Omental fat pad (tissue), 4 donors: ENCODE measurements around the gene CCDC174. TPM values are rescaled to one million over a fixed set of nuclear protein-coding genes. Genes with fewer than 3 reads are reported as not detected.
"Not testable (repeated sequence)": the region's sequence is repeated elsewhere in the genome, so short reads cannot be mapped to it uniquely, and the experiment has no call there.

Experiments used
- ATAC-seq: fragments of 150-250 bp; one replicate; pipeline ENCODE4 v1.9.1; 2016; ENCODE audit warnings: mild to moderate bottlenecking, moderate library complexity; ENCODE audit not compliant: low FRiP score
- DNase-seq: peaks from one replicate; pipeline ENCODE4 v3.0.0-alpha.2; 2019; ENCODE audit warnings: low spot score
- total RNA-seq, 4 donors: library from RNA; depleted of rRNA; stranded (reverse); fragments of >200 nt; gene quantifications; one replicate each; pipeline ENCODE4 v1.1.0, GENCODE V29; 2016
- TF ChIP-seq, protein P1 (sequence below), 3 donors: fragments of 450-650 bp; IDR thresholded peaks; one replicate each; pipeline ENCODE4 v1.5.1; 2016 to 2017; ENCODE audit warnings: antibody characterized with exemption in 3 of 3, mild to moderate bottlenecking in 3 of 3, moderate library complexity in 2 of 3

Gene CCDC174
- total RNA-seq, 4 donors from 2014 or later = 11.0 to 28.1 (median 16.2) TPM

DNA sequence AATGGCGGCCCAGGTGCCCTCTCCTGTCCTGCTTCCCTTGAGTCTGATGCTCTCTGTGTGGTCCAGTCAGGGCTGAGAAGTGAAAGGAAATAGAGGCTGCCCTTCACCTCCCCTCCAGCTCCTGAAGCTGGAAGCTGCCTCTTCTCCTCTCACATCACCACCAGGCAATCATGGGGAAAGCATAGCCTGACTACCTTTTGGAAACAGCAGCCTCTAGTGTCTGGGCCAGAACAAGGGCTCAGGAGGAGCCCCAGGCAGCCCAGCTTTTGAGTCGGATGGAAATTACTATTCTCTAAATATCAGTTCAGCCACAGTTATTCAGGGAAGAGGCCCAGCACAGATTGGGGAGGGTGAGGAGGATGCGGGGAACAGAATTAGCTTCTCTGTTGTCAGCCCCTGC is 43.3 kb upstream of the CCDC174 start:
- DNase-seq = no peak
- TF ChIP-seq, protein P1, sequence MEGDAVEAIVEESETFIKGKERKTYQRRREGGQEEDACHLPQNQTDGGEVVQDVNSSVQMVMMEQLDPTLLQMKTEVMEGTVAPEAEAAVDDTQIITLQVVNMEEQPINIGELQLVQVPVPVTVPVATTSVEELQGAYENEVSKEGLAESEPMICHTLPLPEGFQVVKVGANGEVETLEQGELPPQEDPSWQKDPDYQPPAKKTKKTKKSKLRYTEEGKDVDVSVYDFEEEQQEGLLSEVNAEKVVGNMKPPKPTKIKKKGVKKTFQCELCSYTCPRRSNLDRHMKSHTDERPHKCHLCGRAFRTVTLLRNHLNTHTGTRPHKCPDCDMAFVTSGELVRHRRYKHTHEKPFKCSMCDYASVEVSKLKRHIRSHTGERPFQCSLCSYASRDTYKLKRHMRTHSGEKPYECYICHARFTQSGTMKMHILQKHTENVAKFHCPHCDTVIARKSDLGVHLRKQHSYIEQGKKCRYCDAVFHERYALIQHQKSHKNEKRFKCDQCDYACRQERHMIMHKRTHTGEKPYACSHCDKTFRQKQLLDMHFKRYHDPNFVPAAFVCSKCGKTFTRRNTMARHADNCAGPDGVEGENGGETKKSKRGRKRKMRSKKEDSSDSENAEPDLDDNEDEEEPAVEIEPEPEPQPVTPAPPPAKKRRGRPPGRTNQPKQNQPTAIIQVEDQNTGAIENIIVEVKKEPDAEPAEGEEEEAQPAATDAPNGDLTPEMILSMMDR (IDR thresholded peaks at IDR 0.05) = no peak
- ATAC-seq = no peak

- not testable (repeated sequence) for ATAC-seq, DNase-seq
These were observed 42.5 kb upstream of the CCDC174 start for GRCh38 chr3:14609058-14609457.

- DNase-seq = no peak
- ATAC-seq = no peak
- TF ChIP-seq, protein P1 (IDR thresholded peaks at IDR 0.05) = no peak
These were observed 42.1 kb upstream of the CCDC174 start for GRCh38 chr3:14609506-14609905.

DNA sequence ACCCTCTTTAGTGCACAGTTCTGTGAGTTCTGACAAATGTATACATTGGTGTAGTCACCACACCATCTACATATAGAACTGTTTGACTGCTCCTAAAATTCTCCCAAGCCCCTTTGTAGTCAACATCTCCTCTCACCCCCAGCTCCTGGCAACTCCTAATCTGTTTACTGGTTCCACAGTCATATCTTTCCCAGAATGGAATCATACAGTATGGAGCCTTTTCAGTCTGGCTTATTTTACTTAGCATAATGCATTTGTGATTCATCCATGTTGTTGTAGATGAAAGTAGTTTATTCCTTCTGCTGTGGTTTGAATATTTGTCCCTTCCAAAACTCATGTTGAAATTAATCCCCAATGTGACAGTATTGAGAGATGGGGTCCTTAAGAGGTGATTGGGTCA is 41.6 kb upstream of the CCDC174 start:
- no peak for ATAC-seq
- no peak for DNase-seq
- TF ChIP-seq, protein P1 (IDR thresholded peaks at IDR 0.05) = no peak

- ATAC-seq = no peak
- TF ChIP-seq, protein P1 (IDR thresholded peaks at IDR 0.05) = no peak
- no peak for DNase-seq
These were observed 37.4 kb upstream of the CCDC174 start for GRCh38 chr3:14614189-14614588.

GRCh38 chr3:14614862-14615261 is 36.7 kb upstream of the CCDC174 start:
- TF ChIP-seq, protein P1 (IDR thresholded peaks at IDR 0.05) = no peak
- ATAC-seq = no peak

DNA sequence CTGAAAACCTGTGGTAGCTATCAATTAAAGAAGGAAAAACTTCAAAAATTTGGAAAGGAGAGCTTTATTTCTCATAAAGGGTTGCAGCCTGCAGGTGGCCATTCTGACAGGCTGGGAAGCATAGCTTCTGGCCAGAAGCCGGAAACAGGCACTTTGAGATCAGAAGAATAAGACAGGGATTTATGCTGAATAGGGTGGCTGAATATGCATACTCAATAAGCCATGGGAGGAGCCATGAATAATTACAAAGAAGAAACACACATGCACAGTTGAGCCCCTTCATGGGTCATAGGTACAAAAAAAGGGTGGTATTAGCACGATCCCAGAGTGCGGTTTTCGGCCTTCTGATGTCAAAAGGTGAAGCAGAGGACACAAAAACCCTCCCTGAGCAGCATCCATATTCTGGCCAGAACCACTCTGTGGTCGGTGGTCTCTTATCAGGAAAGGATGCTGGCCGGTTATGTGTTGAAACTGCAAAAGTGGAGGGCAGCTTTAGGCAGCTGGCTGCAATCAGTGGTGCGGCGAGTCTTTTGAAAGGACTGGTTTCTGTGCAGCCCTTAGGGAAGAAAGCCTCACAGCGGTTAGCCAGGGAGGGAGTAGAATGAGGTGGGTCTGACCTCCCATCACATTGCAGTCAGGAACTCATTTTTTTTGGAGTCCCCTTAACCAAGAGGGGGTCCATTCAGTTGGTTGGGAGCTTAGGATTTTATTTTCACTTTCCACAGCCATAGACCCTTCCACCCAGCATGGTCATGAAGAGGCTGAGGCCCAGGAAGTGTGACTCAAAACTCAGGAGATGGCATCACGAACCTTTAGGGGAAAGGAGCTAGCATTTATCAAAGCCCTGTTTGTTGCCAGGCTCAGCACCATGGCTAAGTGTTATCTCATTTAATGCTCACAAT is 34.7 kb upstream of the CCDC174 start:
- TF ChIP-seq, protein P1 (IDR thresholded peaks at IDR 0.05) = no peak
- DNase-seq = no peak
- ATAC-seq = no peak

More at GRCh38 chr3:14614862-14615261, 36.7 kb upstream of the CCDC174 start:
- no peak for DNase-seq
